Measurements from ENCODE around the gene CRYM.
"Not testable (repeated sequence)": the region's sequence is repeated elsewhere in the genome, so short reads cannot be mapped to it uniquely, and the experiment has no call there.

Gene CRYM

DNA sequence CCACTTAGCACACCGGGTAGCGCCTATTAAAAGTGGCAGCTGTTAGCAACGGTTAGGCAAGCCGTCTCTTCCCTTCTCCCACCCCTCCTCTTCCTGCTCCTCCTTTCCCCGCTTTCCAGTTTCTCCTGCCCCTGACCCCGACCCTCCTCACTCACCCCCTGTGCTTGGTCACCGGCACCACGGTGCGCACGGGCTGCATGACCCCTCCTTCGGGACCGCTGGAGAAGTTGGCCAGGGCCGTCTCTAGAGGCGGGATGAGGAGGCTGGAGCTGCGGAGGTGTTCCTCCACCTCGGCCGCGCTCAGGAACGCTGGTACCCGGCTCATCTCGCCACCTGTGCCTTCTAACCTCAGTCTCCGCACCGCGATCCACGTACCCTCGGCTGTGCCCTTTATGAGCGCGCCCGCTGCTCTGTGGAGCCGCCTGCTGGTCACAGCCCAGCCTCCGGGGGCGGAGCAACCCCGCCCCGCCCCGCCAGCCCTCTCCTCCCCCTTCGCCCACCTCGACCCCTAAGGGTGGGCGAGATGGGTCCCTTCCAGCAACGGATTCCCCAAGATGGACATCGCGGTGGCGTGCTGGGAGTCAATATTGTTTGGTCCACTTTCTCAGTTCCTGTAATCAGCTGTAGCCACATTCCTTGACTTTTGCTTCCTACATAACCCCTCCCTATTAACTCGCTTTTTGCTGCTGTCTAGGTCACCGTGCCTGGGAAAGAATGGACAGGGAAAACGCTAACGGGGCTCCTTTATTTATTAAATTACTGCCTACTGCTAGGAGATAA is at the start of gene CRYM:
Gene CRYM (minus strand): TSS at position 364 of the 780 bp plus-strand sequence. CDS start 39 bp downstream, at position 325.
- peak; percentile 26 for DNase-seq

DNA sequence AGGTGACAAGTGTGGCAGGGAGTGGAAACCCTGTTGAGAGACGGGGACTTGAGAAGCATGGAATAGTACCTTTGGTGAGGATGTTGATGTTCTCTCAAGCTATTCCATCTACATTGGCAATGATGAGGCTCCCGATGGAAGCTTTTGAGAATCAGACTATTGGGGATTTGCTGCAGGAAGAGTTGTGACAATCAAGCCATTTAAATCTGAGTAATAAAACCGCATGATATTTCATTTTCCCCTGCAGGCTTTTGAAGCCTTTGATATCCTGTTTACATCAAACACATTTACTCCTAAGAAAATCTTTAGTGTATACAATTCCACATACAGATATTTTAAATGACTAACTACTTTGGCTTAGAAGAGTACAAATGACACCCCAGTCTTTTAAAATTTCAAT is 49.0 kb upstream of the CRYM start:
- DNase-seq, result no peak

DNA sequence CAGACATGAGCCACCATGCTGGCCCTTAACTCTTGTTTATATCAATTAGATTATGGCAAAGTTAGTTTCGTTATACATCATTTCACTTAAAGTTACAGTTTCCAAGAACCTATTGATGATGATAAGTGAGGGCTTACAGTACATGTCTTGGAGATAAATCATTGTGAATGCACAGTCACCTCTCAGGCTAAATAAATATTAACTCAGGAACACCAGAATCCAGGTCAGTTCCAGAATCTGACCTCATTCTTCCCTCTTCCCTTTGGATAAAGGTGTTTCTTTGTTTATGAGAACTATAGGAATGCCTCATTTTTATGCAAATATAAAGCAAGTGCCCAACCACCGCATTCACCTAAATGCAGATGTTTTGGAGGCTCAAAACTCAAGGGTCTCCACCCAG is 48.4 kb upstream of the CRYM start:
- DNase-seq, result no peak

DNA sequence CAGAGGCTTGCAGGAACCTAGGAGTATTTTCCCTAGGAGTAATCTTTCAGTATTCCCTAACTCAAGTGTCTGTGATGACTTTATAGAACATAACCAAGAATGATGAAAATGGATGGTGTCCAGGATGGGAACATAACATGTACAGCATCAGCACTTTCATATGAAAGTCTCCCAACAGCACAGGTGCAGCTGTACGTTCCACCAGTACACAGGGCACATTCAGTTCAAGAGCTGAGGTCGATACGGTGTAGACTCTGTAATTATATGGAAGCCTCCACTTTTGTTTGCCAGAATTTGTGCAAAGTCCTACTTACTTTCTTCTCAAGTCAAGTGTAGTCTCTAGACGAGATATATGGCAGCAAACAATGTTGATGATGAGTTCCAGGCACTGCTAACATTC is 46.2 kb upstream of the CRYM start:
- DNase-seq, result no peak

DNA sequence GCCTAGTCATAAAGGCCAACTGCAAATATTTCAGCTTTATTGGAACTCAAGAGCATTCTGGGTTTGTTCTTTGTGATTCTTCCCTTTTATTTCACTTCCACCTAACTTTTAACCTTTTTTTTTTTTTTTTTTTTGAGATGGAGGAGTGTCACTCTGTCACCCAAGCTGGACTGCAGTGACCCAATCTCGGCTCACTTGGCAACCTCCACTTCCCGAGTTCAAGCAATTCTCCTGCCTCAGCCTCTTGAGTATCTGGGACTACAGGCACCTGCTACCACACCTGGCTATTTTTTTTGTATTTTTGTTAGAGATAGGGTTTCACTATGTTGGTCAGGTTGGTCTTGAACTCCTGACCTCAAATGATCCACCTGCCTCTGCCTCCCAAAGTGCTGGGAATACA is 44.2 kb upstream of the CRYM start:
- not testable (repeated sequence) for DNase-seq

DNA sequence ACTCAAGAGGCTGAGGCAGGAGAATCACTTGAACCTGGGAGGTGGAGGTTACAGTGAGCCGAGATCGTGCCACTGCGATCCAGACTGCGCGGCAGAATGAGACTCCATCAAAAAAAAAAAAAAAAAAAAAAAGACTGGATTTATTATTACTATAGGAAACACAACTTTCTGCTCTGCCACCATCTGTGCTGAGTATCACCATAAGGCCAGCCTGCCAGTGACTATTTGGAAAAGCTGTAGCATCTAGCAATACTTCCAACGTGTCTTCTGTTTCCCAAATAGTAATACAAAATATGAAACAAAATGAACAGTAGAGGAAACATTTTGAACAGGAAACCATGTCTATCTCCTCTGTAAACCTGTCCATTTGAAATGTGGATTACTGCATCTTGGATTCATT is 43.6 kb upstream of the CRYM start:
- no peak for DNase-seq

DNA sequence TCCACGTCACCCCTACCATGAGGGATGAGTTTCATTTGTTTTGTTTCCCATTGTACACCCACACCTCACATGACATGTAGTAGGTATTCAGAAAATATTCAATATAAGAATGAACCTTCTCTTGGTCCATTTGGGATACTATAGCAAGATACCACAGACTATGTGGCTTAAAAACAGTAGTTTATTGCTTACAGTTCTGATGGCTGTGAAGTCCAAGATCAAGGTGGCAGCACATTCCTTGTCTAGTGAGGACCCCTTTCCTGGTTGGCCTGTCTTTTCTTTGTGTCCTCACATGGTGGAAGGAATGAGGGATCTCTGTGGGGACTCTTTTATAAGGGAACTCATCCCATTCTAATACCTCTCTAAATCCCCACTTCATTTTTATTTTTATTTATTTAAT is 36.2 kb upstream of the CRYM start:
- DNase-seq, result no peak

DNA sequence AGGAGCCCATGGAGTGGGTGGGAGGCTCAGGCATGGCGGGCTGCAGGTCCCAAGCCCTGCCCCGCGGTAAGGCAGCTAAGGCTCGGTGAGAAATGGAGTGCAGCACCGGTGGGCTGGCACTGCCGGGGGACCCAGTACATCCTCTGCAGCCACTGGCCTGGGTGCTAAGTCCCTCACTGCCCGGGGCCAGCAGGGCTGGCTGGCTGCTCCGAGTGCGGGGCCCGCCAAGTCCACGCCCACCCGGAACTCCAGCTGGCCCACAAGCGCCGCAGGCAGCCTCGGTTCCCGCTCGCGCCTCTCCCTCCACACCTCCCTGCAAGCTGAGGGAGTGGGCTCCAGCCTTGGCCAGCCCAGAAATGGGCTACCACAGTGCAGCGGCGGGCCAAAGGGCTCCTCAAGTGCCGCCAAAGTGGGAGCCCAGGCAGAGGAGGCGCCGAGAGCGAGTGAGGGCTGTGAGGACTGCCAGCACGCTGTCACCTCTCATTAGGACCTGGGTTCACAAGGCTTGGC is 34.8 kb upstream of the CRYM start:
- not testable (repeated sequence) for DNase-seq

DNA sequence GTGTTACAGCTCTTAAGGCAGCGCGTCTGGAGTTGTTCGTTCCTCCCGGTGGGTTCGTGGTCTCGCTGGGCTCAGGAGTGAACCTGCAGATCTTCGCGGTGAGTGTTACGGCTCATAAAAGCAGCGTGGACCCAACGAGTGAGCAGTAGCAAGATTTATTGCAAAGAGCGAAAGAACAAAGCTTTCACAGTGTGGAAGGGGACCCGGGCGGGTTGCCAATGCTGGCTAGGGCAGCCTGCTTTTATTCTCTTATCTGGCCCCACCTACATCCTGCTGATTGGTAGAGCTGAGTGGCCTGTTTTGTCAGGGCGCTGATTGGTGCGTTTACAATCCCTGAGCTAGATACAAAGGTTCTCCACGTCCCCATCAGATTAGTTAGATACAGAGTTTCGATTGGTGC is 34.0 kb upstream of the CRYM start:
- DNase-seq, result not testable (repeated sequence)

DNA sequence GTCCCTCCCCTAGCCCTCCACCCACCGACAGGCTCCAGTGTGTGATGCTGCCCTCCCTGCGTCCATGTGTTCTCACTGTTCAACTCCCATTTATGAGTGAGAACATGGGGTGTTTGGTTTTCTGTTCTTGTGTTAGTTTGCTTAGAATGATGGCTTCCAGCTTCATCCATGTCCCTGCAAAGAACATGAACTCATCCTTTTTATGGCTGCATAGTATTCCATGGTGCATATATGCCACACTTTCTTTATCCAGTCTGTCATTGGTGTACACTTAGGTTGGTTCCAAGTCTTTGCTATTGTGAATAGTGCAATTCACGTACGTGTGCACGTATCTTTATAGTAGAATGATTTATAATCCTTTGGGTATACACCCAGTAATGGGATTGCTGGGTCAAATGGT is 28.6 kb upstream of the CRYM start:
- DNase-seq, result not testable (repeated sequence)

DNA sequence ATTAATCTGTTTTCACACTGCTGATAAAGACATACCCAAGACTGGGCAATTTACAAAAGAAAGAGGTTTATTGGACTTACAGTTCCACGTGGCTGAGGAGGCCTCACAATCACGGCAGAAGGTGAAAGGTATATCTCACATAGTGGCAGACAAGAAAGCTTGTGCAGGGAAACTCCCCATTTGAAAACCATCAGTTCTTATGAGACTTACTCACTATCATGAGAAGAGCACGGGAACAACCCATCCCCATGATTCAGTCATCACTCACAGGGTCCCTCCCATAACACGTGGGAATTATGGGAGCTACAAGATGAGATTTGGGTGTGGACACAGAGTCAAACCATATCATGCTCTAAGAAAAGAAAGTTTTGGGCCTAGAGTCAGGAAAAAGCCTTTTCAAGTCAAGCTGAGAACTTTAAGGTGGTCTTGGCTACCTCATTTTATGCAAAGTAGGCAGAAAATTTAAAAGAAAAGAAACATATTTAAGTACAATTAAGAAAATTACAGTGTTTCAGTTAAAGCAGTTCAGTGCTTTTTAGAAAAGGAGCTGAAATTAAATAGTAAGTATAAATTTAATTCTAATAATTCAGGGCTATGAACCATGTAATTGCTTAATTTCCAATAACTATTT is 24.9 kb upstream of the CRYM start:
- no peak for DNase-seq

DNA sequence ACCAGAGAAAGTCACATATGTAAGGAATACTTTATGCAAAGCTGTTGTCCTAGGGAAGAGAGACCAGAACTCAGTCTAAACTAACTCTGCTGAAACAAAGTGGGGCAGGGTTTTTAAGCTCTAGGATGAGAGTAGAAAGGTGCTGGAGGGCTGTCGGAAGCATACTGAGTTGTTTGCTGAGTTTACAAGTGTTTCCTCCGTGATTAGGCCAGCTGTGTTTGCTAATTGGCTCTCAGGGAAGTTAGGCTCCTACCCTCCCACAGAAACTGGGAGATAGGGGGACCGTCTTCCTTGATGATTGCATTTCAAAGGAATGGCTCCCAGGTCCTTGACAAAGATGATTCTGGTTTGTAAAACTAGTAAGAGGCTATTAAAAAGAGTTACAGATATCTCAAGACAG is 24.4 kb upstream of the CRYM start:
- DNase-seq, result no peak

DNA sequence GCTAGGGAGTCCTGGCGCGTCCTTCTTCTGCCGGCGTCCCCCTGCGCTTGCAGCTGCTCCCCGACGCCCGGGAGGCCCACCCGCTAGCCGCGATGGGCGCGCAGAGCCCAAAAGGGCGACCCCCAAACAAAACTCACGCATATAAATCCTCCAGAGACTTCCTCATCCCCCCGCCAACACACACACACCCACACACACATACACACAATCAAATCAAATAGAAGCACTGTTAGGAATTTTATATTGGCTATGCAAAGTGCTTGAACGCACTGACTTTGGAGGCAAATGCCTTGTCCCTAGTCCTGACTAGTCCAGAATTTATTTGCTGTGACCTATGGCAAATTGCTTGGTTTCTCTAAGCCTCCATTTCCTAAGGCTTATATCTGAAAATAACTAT is 23.8 kb upstream of the CRYM start:
- no peak for DNase-seq

DNA sequence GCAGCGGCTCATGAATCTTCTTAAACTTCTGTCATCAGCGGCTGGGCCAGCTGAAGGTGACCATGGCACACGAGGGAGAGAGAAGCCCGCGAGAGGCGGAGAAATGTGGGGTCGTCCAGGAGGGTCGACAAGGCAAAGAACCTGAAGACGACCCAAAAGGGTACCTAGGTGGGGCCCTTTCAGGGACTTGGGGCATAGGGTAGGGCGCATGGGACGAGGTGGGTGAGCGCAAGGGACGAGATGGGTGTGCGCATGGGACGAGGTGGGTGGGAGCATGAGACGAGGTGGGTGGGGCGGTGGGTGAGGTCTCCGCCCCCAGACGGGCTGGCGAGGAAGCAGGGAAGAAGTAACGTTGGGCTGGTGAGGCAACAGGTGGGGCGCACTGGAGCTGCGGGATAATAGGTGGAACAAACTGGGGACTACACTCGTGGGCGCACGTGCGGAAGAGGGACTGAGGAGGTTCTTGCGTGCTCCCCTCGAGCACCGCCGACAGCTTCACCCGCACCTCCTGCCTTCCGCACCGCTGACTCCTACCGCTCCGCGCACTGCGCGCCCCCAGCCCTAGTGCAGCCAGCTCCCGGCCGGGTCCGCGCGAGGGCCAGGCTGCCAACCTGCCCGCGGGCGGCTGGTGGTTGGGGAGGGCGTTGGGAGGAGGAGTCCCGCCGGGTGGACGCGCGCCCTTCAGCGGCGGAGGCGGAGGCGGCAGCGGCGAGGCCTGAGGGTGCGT is 23.2 kb upstream of the CRYM start:
- DNase-seq, result peak; percentile 50

DNA sequence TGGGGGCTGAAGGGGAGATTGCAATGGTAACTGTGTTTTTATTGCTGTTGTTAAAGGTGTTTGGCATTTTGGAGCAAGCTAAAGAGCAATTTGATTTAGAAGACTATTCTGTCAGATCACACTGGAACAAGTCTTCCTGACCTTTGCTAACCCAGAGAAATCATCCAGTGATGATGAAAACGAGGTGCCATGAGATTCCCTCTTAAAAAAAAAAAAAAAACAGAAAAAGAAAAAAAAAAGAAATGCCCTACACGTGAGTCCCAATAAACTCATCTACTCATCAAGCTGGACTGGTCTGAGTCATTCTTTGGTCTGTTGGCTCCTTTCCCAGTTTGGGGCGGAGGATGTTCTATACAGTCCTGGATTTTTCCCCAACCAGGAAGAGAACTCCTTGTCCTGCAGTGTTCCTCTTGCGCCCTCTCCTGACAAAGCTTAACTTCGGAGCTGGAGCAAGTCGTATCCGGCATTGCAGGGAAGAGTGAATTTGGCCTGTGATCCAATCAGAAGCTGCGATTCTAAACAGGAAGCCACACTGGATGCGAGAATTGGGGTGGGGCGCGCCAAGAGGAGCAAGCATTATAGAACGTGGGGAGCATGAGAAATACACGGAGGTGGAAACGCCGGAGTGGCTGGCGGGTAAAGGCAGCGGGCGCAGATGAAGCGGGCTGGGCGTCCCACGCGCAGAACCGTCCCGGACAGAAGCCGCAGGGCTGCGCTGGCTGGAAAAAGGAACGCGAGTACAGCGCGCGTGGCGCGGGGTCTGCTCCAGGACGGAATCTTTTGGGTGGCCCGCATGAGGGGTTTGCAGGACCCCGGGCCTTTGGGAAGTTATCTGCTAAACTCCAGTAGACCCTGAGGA is 22.4 kb upstream of the CRYM start:
- peak; percentile 50 for DNase-seq

DNA sequence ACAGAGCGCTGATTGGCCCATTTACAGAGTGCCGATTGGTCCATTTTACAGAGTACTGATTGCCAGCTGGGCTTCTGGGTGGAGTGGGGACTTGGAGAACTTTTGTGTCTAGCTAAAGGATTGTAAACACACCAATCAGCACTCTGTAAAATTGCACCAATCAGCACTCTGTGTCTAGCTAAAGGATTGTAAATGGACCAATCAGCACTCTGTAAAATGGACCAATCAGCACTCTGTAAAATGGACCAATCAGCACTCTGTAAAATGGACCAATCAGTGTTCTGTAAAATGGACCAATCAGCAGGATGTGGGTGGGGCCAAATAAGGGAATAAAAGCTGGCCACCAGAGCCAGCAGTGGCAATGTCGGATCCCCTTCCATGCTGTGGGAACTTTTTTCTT is 11.7 kb upstream of the CRYM start:
- DNase-seq, result not testable (repeated sequence)

DNA sequence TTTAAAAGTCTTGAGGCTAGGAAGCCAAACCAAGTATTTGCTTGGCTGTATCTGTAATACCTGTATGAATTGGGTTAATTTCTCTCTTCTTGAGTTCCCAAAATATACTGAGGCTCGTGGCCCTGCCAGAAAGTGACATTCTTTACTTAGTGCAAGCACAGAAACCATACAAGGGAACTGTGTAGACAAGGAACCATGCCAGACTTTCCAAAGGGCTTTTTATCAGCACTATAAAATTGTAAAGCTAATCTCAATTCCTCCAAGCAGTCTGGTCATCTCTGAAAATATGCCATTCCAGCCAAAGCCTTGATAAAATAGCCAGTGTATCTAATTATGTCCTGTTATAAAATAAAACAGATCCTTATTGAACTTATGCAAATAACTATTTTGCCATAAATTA is 7.2 kb upstream of the CRYM start:
- no peak for DNase-seq

DNA sequence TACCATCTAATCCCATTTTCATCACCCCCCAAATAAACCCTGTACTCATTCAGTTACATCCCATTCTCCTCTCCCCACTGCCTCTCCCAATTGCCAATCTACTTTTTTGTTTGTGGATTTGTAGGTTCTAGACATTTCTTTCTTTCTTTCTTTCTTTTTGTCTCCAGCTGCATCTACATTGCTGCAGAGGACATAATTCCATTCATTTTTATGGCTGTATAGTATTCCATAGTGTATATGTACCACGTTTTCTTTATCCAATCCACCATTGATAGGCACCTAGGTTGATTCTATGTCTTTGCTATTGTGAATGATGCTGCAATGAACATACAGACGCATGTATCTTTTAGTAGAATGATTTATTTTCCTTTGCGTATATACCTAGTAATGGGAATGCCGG is 6.3 kb upstream of the CRYM start:
- no peak for DNase-seq

DNA sequence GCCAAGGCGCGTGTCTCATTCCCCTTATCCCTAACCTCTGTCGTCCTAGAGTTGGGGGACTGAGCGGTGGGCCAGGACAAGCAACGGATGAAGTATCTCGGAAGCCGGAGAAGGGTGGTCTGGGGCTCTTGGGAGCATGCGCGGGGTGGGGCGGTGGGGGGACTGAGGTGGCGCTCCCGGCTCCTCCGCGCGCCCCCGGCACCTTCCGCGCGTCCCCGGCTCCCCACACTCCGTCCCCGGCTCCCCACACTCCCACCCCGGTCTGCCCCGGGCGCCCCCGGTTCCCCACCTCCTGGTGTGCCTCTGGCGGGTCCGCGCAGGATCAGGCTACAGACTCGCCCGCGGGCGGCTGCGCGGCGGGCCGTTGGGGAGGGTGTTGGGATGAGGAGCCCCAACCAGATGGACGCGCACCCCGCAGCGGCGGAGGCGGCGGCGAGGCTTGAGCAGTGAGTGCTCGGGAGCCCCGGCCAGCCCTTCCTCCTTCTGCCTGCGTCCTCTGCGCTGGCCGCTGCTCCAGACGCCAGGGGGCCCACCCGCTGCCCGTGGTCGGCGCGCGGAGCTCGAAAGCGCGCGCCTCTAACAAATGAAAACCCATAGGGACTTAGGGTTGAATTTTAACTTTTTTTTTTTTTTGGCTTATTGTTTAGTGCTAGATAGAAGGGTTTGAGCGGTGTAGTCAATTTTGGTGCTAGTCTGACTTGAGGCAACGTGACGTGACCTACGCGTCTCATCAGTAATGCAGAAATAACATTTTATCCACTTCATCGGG is 5.6 kb upstream of the CRYM start:
- DNase-seq, result no peak

DNA sequence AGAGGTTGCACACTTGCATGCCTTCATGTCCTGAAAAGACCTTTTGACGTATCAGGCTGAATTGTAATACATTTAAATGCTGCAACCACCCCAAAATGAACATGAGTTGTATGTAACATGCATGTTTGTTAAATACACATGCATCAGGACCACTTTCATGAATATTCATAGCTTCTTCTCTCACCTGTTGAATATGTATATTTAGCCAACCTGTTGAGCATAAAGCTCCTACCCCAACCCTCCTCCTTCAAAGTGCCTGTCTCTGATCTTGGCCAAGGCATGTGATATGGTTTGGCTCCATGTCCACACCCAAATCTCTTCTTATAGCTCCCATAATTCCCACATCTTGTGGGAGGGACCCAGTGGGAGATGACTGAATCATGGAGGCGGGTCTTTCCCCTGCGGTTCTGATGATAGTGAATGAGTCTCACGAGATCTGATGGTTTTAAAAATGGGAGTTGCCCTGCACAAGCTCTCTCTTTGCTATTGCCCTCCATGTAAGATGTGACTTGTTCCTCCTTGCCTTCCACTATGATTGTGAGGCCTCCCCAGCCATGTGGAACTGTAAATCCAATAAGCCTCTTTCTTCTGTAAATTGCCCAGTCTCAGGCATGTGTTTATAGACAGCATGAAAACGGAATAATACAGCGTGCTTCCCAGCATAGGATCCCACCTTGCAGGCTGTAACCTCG is 3.8 kb upstream of the CRYM start:
- DNase-seq, result no peak

DNA sequence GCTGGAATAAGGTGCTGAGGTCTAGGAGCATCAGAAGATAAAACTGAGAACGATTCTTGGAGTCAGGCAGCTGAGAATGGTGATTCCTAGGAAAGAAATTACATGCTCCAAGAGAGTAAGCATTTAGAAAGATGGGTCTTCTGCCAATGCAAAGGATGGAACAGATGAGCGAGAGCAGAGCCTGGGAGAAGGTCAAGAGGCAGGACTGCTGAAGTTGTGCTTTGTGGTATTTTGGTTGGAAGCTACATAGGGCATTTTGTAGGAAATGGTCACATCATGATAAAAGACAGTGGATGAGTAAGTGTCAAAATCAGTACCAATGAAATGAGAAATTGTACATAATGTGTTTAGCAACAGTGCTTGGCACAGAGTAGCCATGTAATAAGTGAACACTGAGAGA is 1.4 kb upstream of the CRYM start:
- DNase-seq, result no peak
